Measurements from ENCODE around the gene JAGN1. TPM values are rescaled to one million over a fixed set of nuclear protein-coding genes. Genes with fewer than 3 reads are reported as not detected.
"Not testable (repeated sequence)": the region's sequence is repeated elsewhere in the genome, so short reads cannot be mapped to it uniquely, and the experiment has no call there.

The JAGN1 gene
- total RNA-seq, 2 experiments from 2014 or later, result 21.0 to 29.5 TPM

DNA sequence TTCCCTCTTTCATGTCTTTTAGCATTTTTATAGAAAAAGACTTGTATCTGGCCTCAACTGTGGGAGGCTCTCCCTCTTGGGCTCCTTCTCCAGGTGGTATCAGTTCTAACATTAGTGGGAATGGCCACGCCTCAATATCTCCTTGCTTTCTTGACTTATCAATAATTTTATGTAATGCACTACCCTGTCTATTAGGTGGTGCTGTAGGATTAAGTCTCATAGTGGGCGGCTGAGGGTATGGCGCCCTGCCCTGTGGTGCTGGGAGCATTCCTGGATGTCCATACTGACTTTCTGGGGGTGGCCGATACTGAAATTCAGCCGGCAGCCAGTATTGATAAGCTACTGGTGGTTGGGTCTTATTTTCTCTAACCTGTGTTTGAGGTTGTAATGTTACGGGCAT lies 37.9 kb upstream of the JAGN1 start:
- CTCF ChIA-PET (ENCODE audit: unreplicated experiment), result no interaction called here
- TF ChIP-seq, protein P1, sequence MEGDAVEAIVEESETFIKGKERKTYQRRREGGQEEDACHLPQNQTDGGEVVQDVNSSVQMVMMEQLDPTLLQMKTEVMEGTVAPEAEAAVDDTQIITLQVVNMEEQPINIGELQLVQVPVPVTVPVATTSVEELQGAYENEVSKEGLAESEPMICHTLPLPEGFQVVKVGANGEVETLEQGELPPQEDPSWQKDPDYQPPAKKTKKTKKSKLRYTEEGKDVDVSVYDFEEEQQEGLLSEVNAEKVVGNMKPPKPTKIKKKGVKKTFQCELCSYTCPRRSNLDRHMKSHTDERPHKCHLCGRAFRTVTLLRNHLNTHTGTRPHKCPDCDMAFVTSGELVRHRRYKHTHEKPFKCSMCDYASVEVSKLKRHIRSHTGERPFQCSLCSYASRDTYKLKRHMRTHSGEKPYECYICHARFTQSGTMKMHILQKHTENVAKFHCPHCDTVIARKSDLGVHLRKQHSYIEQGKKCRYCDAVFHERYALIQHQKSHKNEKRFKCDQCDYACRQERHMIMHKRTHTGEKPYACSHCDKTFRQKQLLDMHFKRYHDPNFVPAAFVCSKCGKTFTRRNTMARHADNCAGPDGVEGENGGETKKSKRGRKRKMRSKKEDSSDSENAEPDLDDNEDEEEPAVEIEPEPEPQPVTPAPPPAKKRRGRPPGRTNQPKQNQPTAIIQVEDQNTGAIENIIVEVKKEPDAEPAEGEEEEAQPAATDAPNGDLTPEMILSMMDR (conservative IDR thresholded peaks at IDR 0.05; ENCODE audit: low read length), result no peak
- TF ChIP-seq EZH2phosphoT487 (IDR thresholded peaks at IDR 0.05; ENCODE audit: borderline replicate concordance, low read depth, low read length), result no peak
- DNase-seq (ENCODE audit: low spot score), result no peak
- Histone ChIP-seq H3K27ac (ENCODE audit: low read depth, low read length, poor library complexity, severe bottlenecking) (no peak overlapping the region), H3K36me3 (ENCODE audit: insufficient read depth, low read length) (no peaks in the 10 kb centered on the region), H2AFZ (ENCODE audit: low read length) (no peak overlapping the region), H3K79me2 (ENCODE audit: insufficient read depth, low read depth, low read length) (no peaks in the 10 kb centered on the region), H3K4me1 (ENCODE audit: insufficient read depth, low read length, poor library complexity, severe bottlenecking) (no peaks in the 10 kb centered on the region), H3K4me3 (ENCODE audit: low read depth, low read length, poor library complexity, severe bottlenecking) (no peak overlapping the region), H3K9me3 (ENCODE audit: low read length) (no peaks in the 10 kb centered on the region), H4K20me1 (ENCODE audit: insufficient read depth, low read length) (no peaks in the 10 kb centered on the region), H3K4me2 (ENCODE audit: low read length) (no peak overlapping the region), H3K9me2 (ENCODE audit: insufficient read depth, low read length) (no peaks in the 10 kb centered on the region)
- POLR2A ChIA-PET, result no interaction called here
- intact Hi-C loops (cut with micrococcal nuclease; ENCODE audit: unreplicated experiment), result no loop called here
- BruUV-seq (replicated peaks), result no TSS peak

DNA sequence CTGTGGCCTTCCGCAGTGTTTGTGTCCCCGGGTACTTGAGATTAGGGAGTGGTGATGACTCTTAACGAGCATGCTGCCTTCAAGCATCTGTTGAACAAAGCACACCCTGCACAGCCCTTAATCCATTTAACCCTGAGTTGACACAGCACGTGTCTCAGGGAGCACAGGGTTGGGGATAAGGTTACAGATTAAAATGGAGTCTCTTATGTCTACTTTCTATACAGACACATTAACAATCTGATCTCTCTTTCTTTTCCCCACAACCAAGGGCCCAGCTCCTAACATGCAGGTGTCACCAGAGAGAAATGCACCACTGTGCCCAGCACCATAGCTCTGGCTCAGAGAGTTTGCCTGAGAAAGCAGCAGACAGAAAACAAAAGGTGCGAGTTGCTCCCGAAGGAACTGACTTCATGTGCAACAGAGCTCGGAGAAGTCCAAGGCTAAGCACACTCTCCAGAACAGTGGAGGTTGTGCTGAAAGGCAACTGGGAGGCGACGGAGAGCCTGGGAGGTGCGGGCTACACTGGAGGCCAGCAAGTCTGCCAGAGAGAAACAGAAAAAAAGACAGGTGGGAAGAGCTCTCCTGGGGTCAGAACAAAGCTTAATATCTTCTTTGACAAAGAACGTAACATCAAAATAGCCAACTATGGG lies 36.0 kb upstream of the JAGN1 start:
- DNase-seq (ENCODE audit: low spot score); BruUV-seq (replicated peaks): not testable (repeated sequence)

DNA sequence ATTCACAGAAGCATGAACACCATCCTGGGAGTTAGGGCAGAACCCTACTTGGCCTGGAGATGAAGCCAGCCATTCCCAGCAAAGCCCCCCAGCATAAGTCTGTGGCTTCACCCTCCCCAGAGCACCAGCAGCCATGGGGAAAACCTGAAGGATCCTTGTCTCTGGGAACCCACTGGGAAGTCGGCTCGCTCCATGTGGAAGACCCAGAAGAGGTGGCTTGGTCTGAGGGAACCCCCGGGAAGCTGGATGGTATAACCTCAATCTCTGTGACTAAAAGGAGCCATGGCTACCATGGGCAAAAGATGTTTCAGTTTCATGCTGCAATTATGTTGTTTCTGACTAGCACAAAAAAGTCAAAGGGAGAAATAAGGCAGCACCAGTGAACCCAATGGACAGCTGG lies 34.8 kb upstream of the JAGN1 start:
- no peak for TF ChIP-seq EZH2phosphoT487 (IDR thresholded peaks at IDR 0.05; ENCODE audit: borderline replicate concordance, low read depth, low read length)
- TF ChIP-seq, protein P1 (conservative IDR thresholded peaks at IDR 0.05; ENCODE audit: low read length), result no peak
- Histone ChIP-seq H3K79me2 (ENCODE audit: insufficient read depth, low read depth, low read length) (no peaks in the 10 kb centered on the region), H2AFZ (ENCODE audit: low read length) (no peak overlapping the region), H3K36me3 (ENCODE audit: insufficient read depth, low read length) (no peaks in the 10 kb centered on the region), H4K20me1 (ENCODE audit: insufficient read depth, low read length) (no peaks in the 10 kb centered on the region), H3K9me3 (ENCODE audit: low read length) (no peaks in the 10 kb centered on the region), H3K27ac (ENCODE audit: low read depth, low read length, poor library complexity, severe bottlenecking) (no peak overlapping the region), H3K9me2 (ENCODE audit: insufficient read depth, low read length) (no peaks in the 10 kb centered on the region), H3K4me1 (ENCODE audit: insufficient read depth, low read length, poor library complexity, severe bottlenecking) (no peaks in the 10 kb centered on the region), H3K4me3 (ENCODE audit: low read depth, low read length, poor library complexity, severe bottlenecking) (no peak overlapping the region), H3K4me2 (ENCODE audit: low read length) (no peak overlapping the region)
- intact Hi-C loops (cut with micrococcal nuclease; ENCODE audit: unreplicated experiment), result no loop called here
- ChIA-PET POLR2A (no interaction called here), CTCF (ENCODE audit: unreplicated experiment) (no interaction called here)
- BruUV-seq (replicated peaks), result no TSS peak
- DNase-seq (ENCODE audit: low spot score), result no peak

More for the DNA sequence above, 36.0 kb upstream of the JAGN1 start:
- POLR2A ChIA-PET, result interaction anchor here (1.0 kb wide), 2 partner anchors 10 to 29 kb away, joined by 3 to 4 read pairs; no protein-coding TSS in a partner anchor
- H3K4me3 ChIP-seq (ENCODE audit: low read depth, low read length, poor library complexity, severe bottlenecking); H3K9me3 ChIP-seq (ENCODE audit: low read length); H3K79me2 ChIP-seq (ENCODE audit: insufficient read depth, low read depth, low read length); intact Hi-C loops (cut with micrococcal nuclease; ENCODE audit: unreplicated experiment); H3K4me2 ChIP-seq (ENCODE audit: low read length); H2AFZ ChIP-seq (ENCODE audit: low read length); H3K36me3 ChIP-seq (ENCODE audit: insufficient read depth, low read length); H4K20me1 ChIP-seq (ENCODE audit: insufficient read depth, low read length); H3K9me2 ChIP-seq (ENCODE audit: insufficient read depth, low read length); H3K27ac ChIP-seq (ENCODE audit: low read depth, low read length, poor library complexity, severe bottlenecking); H3K4me1 ChIP-seq (ENCODE audit: insufficient read depth, low read length, poor library complexity, severe bottlenecking); CTCF ChIA-PET (ENCODE audit: unreplicated experiment): not testable (repeated sequence)

Data from OCI-LY7 (cell line).